Osteoblast (primary cell): ENCODE data around the gene FAAP100. TPM values are rescaled to one million over a fixed set of nuclear protein-coding genes. Genes with fewer than 3 reads are reported as not detected.

Experiments
- DNase-seq: peaks from one replicate; pipeline ENCODE4 v3.0.0; 2011; ENCODE audit warnings: low spot score, mixed read lengths; ENCODE audit not compliant: insufficient read length; ENCODE audit errors: missing footprints
- H2AFZ ChIP-seq: 2 replicates; pipeline ENCODE4 v1.6.0; 2011; ENCODE audit warnings: mild to moderate bottlenecking, low read length
- H3K27ac ChIP-seq: 2 replicates; pipeline ENCODE4 v1.5.1; 2011; ENCODE audit warnings: mild to moderate bottlenecking, low read depth, low read length, moderate library complexity
- H3K27me3 ChIP-seq: 2 replicates; pipeline ENCODE4 v1.6.0; 2012; ENCODE audit warnings: mild to moderate bottlenecking, control low read depth, inconsistent platforms, low read length, moderate library complexity; ENCODE audit not compliant: insufficient read depth
- H3K36me3 ChIP-seq: 2 replicates; pipeline ENCODE4 v1.5.1; 2011; ENCODE audit warnings: mild to moderate bottlenecking, low read length, control low read depth, moderate library complexity; ENCODE audit not compliant: insufficient read depth
- H3K4me1 ChIP-seq: 2 replicates; pipeline ENCODE4 v1.5.1; 2011; ENCODE audit warnings: mild to moderate bottlenecking, low read length, control low read depth, moderate library complexity; ENCODE audit not compliant: insufficient read depth
- H3K4me2 ChIP-seq: 2 replicates; pipeline ENCODE4 v1.6.0; 2011; ENCODE audit warnings: mild to moderate bottlenecking, low read length; ENCODE audit not compliant: insufficient read depth
- H3K4me3 ChIP-seq: fragments of 200-600 bp; sonication (generic); 3 replicates; pipeline ENCODE4 v1.5.1; 2012; ENCODE audit warnings: mild to moderate bottlenecking, low read length, inconsistent platforms; ENCODE audit not compliant: insufficient read depth
- H3K79me2 ChIP-seq: 2 replicates; pipeline ENCODE4 v1.6.0; 2012; ENCODE audit warnings: mild to moderate bottlenecking, low read length, control low read depth, inconsistent platforms; ENCODE audit not compliant: insufficient read depth
- H3K9me3 ChIP-seq: 2 replicates; pipeline ENCODE4 v1.5.1; 2011; ENCODE audit warnings: low read depth, low read length, control low read depth
- H4K20me1 ChIP-seq: 2 replicates; pipeline ENCODE4 v1.6.0; 2012; ENCODE audit warnings: mild to moderate bottlenecking, low read length, control low read depth; ENCODE audit not compliant: insufficient read depth
- total RNA-seq: library from RNA; depleted of rRNA; stranded (reverse); fragments of >200 nt; gene quantifications from 2 replicates; pipeline ENCODE4 v1.2.3, GENCODE V29; 2012
- TF ChIP-seq, protein P1 (sequence below): IDR thresholded peaks from 2 replicates; pipeline ENCODE4 v1.5.1; 2011; ENCODE audit warnings: mild to moderate bottlenecking, low read depth, low read length, moderate library complexity; ENCODE audit errors: extremely low read depth

Gene FAAP100
- total RNA-seq, 1 donor: 44.5 TPM

DNA sequence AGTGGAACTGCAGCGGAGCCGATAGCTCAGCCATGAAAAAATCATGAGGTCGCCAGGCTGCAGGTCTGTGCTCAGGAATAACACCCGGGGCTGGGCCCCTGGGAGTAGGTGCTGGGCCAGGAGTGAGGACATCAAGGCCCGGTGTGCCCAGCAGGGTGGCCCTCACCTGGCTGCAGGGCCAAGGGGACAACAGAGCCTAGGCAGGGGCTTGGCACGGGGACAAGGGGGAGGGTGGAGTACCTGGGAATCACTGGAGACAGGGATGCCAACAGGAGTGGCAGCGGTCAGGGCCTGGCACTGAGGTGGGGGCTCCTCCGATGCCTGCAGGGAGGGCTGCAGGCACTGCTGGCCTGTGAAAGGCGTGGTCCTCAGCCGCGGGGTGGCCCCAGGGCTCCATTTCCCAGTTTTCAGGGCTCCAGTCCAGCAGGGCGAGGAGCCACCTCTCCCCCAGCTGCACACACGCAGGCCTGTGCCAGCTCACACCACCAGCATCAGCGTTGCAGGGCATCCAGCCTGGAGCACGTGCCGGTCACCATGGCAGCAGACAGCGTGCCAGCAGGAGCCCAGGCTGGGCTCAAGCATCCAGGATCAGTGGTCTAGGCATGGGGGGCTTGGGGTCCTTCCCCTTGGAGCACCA, 28.6 kb downstream of the FAAP100 start:
- Histone ChIP-seq H2AFZ (no peak overlapping the region), H3K4me1 (peaks cover 18% of the 10 kb centered on the region), H4K20me1 (peaks cover 30% of the 10 kb centered on the region), H3K4me3 (no peak overlapping the region), H3K27me3 (peaks cover 12% of the 10 kb centered on the region), H3K27ac (no peak overlapping the region), H3K36me3 (no peaks in the 10 kb centered on the region), H3K4me2 (peak overlapping the region; percentile 38), H3K9me3 (no peaks in the 10 kb centered on the region), H3K79me2 (peaks cover 6% of the 10 kb centered on the region)
- peak; percentile 97 for DNase-seq
- TF ChIP-seq, protein P1, sequence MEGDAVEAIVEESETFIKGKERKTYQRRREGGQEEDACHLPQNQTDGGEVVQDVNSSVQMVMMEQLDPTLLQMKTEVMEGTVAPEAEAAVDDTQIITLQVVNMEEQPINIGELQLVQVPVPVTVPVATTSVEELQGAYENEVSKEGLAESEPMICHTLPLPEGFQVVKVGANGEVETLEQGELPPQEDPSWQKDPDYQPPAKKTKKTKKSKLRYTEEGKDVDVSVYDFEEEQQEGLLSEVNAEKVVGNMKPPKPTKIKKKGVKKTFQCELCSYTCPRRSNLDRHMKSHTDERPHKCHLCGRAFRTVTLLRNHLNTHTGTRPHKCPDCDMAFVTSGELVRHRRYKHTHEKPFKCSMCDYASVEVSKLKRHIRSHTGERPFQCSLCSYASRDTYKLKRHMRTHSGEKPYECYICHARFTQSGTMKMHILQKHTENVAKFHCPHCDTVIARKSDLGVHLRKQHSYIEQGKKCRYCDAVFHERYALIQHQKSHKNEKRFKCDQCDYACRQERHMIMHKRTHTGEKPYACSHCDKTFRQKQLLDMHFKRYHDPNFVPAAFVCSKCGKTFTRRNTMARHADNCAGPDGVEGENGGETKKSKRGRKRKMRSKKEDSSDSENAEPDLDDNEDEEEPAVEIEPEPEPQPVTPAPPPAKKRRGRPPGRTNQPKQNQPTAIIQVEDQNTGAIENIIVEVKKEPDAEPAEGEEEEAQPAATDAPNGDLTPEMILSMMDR: no peak

DNA sequence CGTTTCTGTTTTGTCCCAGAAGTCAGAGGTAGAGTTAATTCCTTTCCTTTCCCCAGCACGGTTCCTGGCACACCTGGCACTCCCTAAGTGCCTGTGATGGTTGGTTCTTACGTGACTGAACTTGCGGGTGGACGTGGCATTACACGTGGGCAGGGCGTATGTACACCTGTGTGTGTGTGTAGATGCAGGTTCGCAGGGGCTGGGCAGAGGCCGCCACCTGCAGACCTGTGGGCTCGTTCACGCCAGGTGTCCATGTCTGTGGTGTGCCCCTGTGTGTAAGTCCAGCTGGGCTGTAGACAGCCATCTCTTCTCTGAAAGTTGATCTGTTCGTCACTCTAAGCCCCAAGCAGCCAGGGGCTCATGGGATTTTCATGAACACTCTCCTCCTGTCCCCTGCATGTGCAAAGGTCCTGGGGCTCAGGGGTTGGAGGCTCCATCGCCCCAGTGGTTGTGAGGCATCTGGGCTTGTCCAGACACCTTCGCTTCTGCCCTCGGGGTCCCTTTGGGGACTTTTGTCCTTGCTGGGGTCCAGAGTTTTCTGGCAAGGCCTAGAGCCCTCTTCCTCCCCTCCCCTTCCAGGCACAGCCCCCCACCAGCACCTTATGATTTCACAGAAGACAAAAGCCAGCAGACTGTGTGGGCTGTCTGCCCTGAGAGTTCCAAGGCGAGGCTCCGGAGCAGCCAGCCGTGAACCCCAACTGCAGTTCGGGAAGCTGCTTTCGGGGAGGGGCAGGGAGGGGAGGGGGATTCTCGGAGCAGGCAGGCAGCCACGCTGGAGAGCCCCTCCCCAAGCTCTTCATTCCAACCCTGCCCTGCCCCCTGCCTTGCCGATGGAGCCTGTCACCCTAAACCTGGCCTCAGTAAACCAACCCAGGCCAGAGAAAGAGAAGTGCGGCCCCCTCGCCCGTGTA, 29.4 kb downstream of the FAAP100 start:
- Histone ChIP-seq H3K9me3 (no peaks in the 10 kb centered on the region), H2AFZ (no peak overlapping the region), H3K4me1 (peaks cover 26% of the 10 kb centered on the region), H3K27ac (no peak overlapping the region), H4K20me1 (peaks cover 37% of the 10 kb centered on the region), H3K4me2 (peak overlapping the region; percentile 38), H3K4me3 (no peak overlapping the region), H3K27me3 (peaks cover 6% of the 10 kb centered on the region), H3K79me2 (peaks cover 14% of the 10 kb centered on the region), H3K36me3 (no peaks in the 10 kb centered on the region)
- DNase-seq: no peak
- TF ChIP-seq, protein P1: no peak

DNA sequence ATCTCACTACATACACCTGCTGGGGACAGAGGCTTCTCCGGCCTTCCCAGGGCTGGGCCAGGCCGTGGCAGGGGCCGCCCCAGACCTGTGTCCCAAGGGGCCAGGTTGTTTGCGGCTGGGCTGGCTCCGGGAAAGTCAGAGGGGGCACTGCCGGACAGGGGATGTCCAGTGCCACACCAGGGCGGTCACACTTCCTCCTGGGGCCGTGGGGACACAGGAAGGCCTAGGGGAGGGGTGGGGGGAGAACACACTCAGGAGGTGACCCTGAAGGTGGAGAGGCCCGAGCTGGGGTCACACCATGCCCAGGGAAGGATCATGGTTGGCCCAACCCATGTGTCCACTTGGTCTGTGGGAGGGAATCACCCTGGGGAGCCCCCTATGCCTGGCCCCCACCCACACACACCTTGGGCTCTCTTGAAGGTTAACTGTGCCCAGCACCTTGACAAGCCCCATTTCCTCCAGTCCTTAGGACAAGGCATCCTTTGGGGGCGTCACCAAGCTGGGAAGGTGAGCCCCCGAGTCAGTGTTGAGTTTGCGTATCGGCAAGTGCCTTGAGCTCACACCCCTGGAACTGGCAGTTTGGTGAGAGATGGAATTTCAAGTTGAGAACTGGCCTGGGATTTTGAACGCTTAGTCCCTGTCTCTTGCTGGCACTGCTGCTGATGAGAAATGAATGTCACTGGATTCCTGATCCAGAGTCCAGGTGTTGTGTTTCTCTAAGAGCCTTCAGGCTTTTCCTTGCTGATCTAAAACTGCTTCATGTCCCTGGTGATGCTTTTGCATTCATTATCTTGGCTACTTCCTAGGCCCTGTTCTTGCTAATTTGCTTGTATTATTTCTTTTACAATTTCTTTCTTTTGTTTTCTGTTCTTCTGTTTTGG, 31.9 kb downstream of the FAAP100 start:
- H2AFZ ChIP-seq: no peak overlapping the region
- peaks cover 6% of the 10 kb centered on the region for H3K27me3 ChIP-seq
- H3K4me2 ChIP-seq: no peak overlapping the region
- H3K4me3 ChIP-seq: no peak overlapping the region
- no peaks in the 10 kb centered on the region for H3K36me3 ChIP-seq
- peaks cover 50% of the 10 kb centered on the region for H4K20me1 ChIP-seq
- peaks cover 42% of the 10 kb centered on the region for H3K4me1 ChIP-seq
- H3K9me3 ChIP-seq: no peaks in the 10 kb centered on the region
- H3K27ac ChIP-seq: no peak overlapping the region
- TF ChIP-seq, protein P1: no peak
- H3K79me2 ChIP-seq: peaks cover 38% of the 10 kb centered on the region
- no peak for DNase-seq
